Tibial nerve (tissue), 4 donors: ENCODE measurements around the gene KLHL36. TPM values are rescaled to one million over a fixed set of nuclear protein-coding genes. Genes with fewer than 3 reads are reported as not detected.

ENCODE experiments used
- DNase-seq, 2 donors: peaks; one replicate each; pipeline ENCODE4 v3.0.0-alpha.2; 2019; ENCODE audit warnings: low spot score in 2 of 2
- H3K27ac ChIP-seq, 4 donors: fragments of 200-600 bp; sonication (generic) in 3 of 4; one replicate each; pipeline ENCODE4 v1.5.1; 2017 to 2019; ENCODE audit warnings: mild to moderate bottlenecking in 1 of 4
- H3K27me3 ChIP-seq, 2 donors: fragments of 200-600 bp; sonication (generic) in 1 of 2; one replicate each; pipeline versions ENCODE4 v1.5.1 to v1.6.0; 2017 to 2019
- H3K36me3 ChIP-seq, 3 donors: fragments of 200-600 bp; sonication (generic); one replicate each; pipeline ENCODE4 v1.5.1; 2018 to 2019
- H3K4me1 ChIP-seq, 4 donors: fragments of 200-600 bp; sonication (generic) in 3 of 4; one replicate each; pipeline ENCODE4 v1.5.1; 2017 to 2019
- H3K4me3 ChIP-seq, 4 donors: fragments of 200-600 bp; sonication (generic) in 3 of 4; one replicate each; pipeline ENCODE4 v1.5.1; 2017 to 2019; ENCODE audit warnings: mild to moderate bottlenecking in 1 of 4, moderate library complexity in 1 of 4
- H3K9me3 ChIP-seq, 4 donors: fragments of 200-600 bp; sonication (generic) in 3 of 4; one replicate each; pipeline ENCODE4 v1.5.1; 2017 to 2019
- EP300 ChIP-seq, 2 donors: sonication (generic); formaldehyde crosslinking; IDR thresholded peaks; one replicate each; pipeline ENCODE4 v1.6.1; 2017; ENCODE audit warnings: antibody characterized with exemption in 2 of 2, mild to moderate bottlenecking in 1 of 2
- POLR2A ChIP-seq, 2 donors: fragments of 450-650 bp; IDR thresholded peaks; one replicate each; pipeline ENCODE4 v1.6.1; 2017; ENCODE audit warnings: antibody characterized with exemption in 2 of 2, mild to moderate bottlenecking in 2 of 2, moderate library complexity in 2 of 2
- WGBS, 2 donors: methylation state at CpG; one replicate each; pipeline ENCODE4 v1.1.5; 2018; 5-methylcytosine and 5-hydroxymethylcytosine counted together
- total RNA-seq, 4 donors: library from RNA; depleted of rRNA; stranded (reverse); fragments of >200 nt; gene quantifications; one replicate each; pipeline ENCODE4 v1.1.0, GENCODE V29; 2016
- TF ChIP-seq, protein P1 (sequence below), 5 experiments: fragments of 200-600 bp in 3 of 5; fragments of 450-650 bp in 2 of 5; sonication (generic) in 3 of 5; IDR thresholded peaks; one replicate each; pipeline ENCODE4 v1.5.1; 2016 to 2019; ENCODE audit warnings: antibody characterized with exemption in 5 of 5, mild to moderate bottlenecking in 3 of 5, moderate library complexity in 2 of 5

KLHL36 gene
- total RNA-seq, 4 donors from 2014 or later = 60.1 to 75.3 (median 66.0) TPM

DNA sequence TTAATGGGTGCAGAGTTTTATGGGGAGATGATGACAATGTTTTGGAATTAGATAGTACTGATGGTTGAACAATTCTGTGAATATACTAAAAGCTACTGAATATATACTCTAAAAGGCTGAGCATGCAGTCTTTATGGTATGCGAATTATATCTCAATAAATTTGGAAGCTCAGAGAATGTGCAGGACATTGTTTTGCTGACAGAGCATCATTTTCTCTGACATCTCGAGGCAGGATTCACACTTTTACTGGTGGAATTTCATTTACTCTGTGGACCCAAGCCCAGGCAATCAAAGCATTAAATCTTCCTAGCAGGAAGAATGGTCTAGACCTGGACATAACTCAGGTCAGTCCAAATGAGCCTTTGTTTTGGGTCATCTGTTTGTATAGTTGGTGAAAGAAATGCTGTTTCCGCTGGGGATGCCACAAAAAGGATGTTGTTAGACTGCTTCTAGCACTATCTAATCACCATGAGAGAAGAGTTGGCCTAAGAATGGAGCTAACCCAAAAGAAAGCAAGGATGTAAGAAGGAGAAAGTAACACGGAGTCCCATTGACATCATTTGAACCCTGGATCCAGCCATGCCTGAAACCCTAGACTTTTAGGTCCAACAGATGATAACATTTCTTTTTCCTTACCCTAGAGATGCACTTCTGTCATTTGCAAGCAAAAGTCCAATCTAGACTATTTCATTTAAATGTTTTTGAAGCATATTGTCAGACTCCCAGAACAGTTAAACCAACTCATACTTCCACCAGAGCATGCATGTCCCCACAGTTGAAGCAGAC is 32.7 kb downstream of the KLHL36 start:
- no peak for DNase-seq
- Histone ChIP-seq H3K4me1 (no peaks in the 10 kb centered on the region), H3K9me3 (no peaks in the 10 kb centered on the region), H3K36me3 (no peaks in the 10 kb centered on the region), H3K27ac (no peak overlapping the region), H3K27me3 (no peaks in the 10 kb centered on the region), H3K4me3 (no peak overlapping the region)
- TF ChIP-seq POLR2A (IDR thresholded peaks at IDR 0.05) = no peak
- TF ChIP-seq, protein P1, sequence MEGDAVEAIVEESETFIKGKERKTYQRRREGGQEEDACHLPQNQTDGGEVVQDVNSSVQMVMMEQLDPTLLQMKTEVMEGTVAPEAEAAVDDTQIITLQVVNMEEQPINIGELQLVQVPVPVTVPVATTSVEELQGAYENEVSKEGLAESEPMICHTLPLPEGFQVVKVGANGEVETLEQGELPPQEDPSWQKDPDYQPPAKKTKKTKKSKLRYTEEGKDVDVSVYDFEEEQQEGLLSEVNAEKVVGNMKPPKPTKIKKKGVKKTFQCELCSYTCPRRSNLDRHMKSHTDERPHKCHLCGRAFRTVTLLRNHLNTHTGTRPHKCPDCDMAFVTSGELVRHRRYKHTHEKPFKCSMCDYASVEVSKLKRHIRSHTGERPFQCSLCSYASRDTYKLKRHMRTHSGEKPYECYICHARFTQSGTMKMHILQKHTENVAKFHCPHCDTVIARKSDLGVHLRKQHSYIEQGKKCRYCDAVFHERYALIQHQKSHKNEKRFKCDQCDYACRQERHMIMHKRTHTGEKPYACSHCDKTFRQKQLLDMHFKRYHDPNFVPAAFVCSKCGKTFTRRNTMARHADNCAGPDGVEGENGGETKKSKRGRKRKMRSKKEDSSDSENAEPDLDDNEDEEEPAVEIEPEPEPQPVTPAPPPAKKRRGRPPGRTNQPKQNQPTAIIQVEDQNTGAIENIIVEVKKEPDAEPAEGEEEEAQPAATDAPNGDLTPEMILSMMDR (IDR thresholded peaks at IDR 0.05) = no peak
- TF ChIP-seq EP300 (IDR thresholded peaks at IDR 0.05) = no peak
- WGBS, 2 donors = 84 to 92% methylated on average over 4 of the region's 4 CpGs

DNA sequence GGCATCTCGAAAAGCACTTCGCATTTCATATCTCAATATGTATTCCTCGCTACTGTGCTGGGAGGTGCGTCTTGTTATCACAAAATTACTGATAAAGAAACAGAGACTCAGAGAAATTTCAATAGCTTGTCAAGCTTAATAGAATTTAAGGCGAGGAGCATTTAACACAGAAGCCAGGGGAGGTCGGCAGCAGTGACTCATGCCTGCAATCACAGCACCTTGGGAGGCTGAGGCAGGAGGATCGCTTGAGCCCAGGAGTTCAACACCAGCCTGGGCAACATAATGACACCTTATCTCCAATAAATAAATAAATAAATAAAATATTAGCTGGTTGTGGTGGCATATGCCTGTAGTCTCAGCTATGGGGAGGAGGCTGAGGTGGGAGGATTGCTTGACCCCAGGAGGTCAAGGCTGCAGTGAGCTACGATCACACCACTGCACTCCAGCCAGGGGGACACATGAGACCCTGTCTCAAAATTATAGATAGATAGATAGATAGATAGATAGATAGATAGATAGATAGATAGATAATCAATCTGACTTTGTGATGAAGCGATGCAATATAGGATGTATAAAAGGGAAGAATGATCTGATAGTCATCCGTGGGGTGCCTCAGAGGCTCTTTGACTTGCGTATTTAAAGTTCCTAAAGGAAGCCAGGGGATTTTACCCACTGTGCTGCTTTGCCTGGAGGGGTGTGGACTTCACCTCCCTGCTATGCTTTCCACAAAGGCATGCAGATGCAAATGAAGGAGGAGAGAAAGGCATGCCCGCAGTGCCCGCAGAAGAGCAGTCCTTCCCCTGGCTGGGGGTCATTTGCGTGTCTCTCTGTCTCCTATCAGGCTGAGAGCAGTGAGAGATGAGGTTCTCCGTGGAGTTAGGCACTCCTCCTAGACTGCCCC is 35.6 kb downstream of the KLHL36 start:
- Histone ChIP-seq H3K4me1 (no peaks in the 10 kb centered on the region), H3K36me3 (no peaks in the 10 kb centered on the region), H3K27ac (no peak overlapping the region), H3K27me3 (no peaks in the 10 kb centered on the region), H3K4me3 (no peak overlapping the region), H3K9me3 (no peaks in the 10 kb centered on the region)
- WGBS, 2 donors = 70 to 75% methylated on average over 15 of the region's 15 CpGs
- TF ChIP-seq, protein P1 (IDR thresholded peaks at IDR 0.05) = no peak
- TF ChIP-seq EP300 (IDR thresholded peaks at IDR 0.05) = no peak
- no peak for TF ChIP-seq POLR2A (IDR thresholded peaks at IDR 0.05)
- no peak for DNase-seq

DNA sequence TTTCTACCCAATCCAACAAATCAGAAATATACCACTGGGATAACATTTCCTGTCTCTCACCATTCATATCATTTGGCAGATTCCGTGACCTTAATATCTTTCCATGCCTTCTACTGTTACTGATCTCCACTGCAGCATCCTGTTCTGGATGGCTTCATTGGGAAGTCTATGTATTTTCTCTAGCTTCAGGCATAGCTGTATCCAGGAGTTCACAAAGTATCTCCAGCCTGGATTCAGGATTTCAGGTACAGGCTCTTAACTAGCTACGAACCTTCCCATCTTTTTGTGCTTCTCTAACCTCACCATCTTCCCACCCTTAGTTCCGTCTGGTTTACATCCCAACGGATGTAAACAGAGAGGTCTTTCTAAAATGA is 36.3 kb downstream of the KLHL36 start:
- no peak for TF ChIP-seq EP300 (IDR thresholded peaks at IDR 0.05)
- TF ChIP-seq POLR2A (IDR thresholded peaks at IDR 0.05) = no peak
- TF ChIP-seq, protein P1 (IDR thresholded peaks at IDR 0.05) = no peak
- H3K4me1 ChIP-seq = no peaks in the 10 kb centered on the region
- no peaks in the 10 kb centered on the region for H3K36me3 ChIP-seq
- no peaks in the 10 kb centered on the region for H3K9me3 ChIP-seq
- no peak for DNase-seq
- no peak overlapping the region for H3K27ac ChIP-seq
- no peak overlapping the region for H3K4me3 ChIP-seq
- no peaks in the 10 kb centered on the region for H3K27me3 ChIP-seq
- WGBS, 2 donors = 89 to 92% methylated on average over 4 of the region's 4 CpGs

DNA sequence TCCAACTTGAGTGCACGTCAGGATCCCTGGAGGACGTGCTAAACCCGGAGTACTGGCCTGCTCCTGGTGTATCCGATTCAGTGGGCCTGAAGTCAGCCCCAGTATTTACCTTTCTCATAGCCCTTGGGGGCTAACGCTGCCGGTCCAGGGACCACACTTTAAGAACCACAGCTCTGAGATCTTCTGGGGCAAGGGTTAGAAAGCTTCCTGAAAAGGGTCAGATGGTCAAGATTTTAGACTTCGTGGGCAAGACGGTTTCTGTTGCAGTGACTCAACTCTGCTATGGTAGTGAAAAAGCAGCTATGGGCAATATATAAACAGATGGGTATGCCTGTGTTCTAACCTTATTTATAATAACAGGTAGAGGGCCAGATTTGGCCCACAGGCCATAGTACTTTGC is 36.9 kb downstream of the KLHL36 start:
- H3K4me1 ChIP-seq = no peaks in the 10 kb centered on the region
- no peaks in the 10 kb centered on the region for H3K9me3 ChIP-seq
- DNase-seq = no peak
- no peaks in the 10 kb centered on the region for H3K36me3 ChIP-seq
- TF ChIP-seq EP300 (IDR thresholded peaks at IDR 0.05) (no peak), POLR2A (IDR thresholded peaks at IDR 0.05) (no peak)
- TF ChIP-seq, protein P1 (IDR thresholded peaks at IDR 0.05) = no peak
- no peak overlapping the region for H3K27ac ChIP-seq
- no peaks in the 10 kb centered on the region for H3K27me3 ChIP-seq
- no peak overlapping the region for H3K4me3 ChIP-seq
- WGBS, 2 donors = 61 to 76% methylated on average over 8 of the region's 8 CpGs
